ENCODE results near the gene CADPS2.
"Not testable (repeated sequence)": the region's sequence is repeated elsewhere in the genome, so short reads cannot be mapped to it uniquely, and the experiment has no call there.

Gene CADPS2

GRCh38 chr7:122702872-122703510, 183.3 kb downstream of the CADPS2 start, which contains the start of gene RNF148:
TSS of gene RNF148 (minus strand) at chr7:122702922. CDS start at chr7:122702750, 172 bp downstream.
- DNase-seq, result no peak

- no peak for DNase-seq
Observed at GRCh38 chr7:122699017-122699416, 187.2 kb downstream of the CADPS2 start, which contains the start of gene RNF133. TSS of gene RNF133 (minus strand) at chr7:122699117. CDS start at chr7:122698918, 199 bp downstream.

- no peak for DNase-seq
Observed at GRCh38 chr7:122695816-122696215, 190.4 kb downstream of the CADPS2 start.

GRCh38 chr7:122694697-122695096, 191.6 kb downstream of the CADPS2 start:
- no peak for DNase-seq

- DNase-seq, result no peak
Observed at GRCh38 chr7:122692769-122693309, 193.4 kb downstream of the CADPS2 start.

GRCh38 chr7:122691569-122692235, 194.6 kb downstream of the CADPS2 start:
- DNase-seq, result no peak

GRCh38 chr7:122689346-122690109, 196.7 kb downstream of the CADPS2 start:
- no peak for DNase-seq

GRCh38 chr7:122688400-122688998, 197.8 kb downstream of the CADPS2 start:
- no peak for DNase-seq

- DNase-seq, result no peak
Observed at GRCh38 chr7:122686360-122686878, 199.8 kb downstream of the CADPS2 start.

GRCh38 chr7:122684504-122684903, 201.8 kb downstream of the CADPS2 start:
- no peak for DNase-seq

GRCh38 chr7:122682815-122683550, 203.3 kb downstream of the CADPS2 start:
- no peak for DNase-seq

GRCh38 chr7:122681186-122681585, 205.1 kb downstream of the CADPS2 start:
- not testable (repeated sequence) for DNase-seq

GRCh38 chr7:122679813-122680212, 206.4 kb downstream of the CADPS2 start:
- DNase-seq, result no peak

GRCh38 chr7:122679269-122679709, 207.0 kb downstream of the CADPS2 start:
- DNase-seq, result not testable (repeated sequence)

GRCh38 chr7:122677149-122677548, 209.1 kb downstream of the CADPS2 start:
- no peak for DNase-seq

- no peak for DNase-seq
Observed at GRCh38 chr7:122676466-122676865, 209.8 kb downstream of the CADPS2 start.

- DNase-seq, result no peak
Observed at GRCh38 chr7:122675621-122676020, 210.6 kb downstream of the CADPS2 start.

GRCh38 chr7:122675011-122675410, 211.2 kb downstream of the CADPS2 start:
- no peak for DNase-seq

- no peak for DNase-seq
Observed at GRCh38 chr7:122674502-122674901, 211.8 kb downstream of the CADPS2 start.

- DNase-seq, result no peak
Observed at GRCh38 chr7:122673951-122674350, 212.3 kb downstream of the CADPS2 start.

- DNase-seq, result no peak
Observed at GRCh38 chr7:122672536-122672935, 213.7 kb downstream of the CADPS2 start.

- no peak for DNase-seq
Observed at GRCh38 chr7:122663733-122664132, 222.5 kb downstream of the CADPS2 start.

Measured in activated CD8-positive, alpha-beta memory T cell treated with anti-CD3 and anti-CD28 coated beads for 24 hours (primary cell).